Activated T-cell treated with anti-CD3 and anti-CD28 coated beads, Interleukin-2, amount 50 U/mL, for 24 hours (primary cell): Measurements from ENCODE around the gene C6orf47.

Experiments
- DNase-seq: peaks from one replicate; pipeline ENCODE4 v3.0.0-alpha.2; 2020
- H3K27ac Mint-ChIP-seq: 2 replicates; pipeline ENCODE4 v1.8.0; 2020; ENCODE audit warnings: mild to moderate bottlenecking, mixed read lengths
- H3K27me3 Mint-ChIP-seq: 2 replicates; pipeline ENCODE4 v1.8.0; 2020; ENCODE audit warnings: mixed read lengths
- H3K36me3 Mint-ChIP-seq: 2 replicates; pipeline ENCODE4 v1.8.0; 2020; ENCODE audit warnings: low read depth, mixed read lengths
- H3K4me1 Mint-ChIP-seq: 2 replicates; pipeline ENCODE4 v1.8.0; 2020; ENCODE audit warnings: low read depth, mixed read lengths
- H3K4me3 Mint-ChIP-seq: 2 replicates; pipeline ENCODE4 v1.8.0; 2020; ENCODE audit warnings: mild to moderate bottlenecking, moderate library complexity, mixed read lengths
- H3K9me3 Mint-ChIP-seq: 2 replicates; pipeline ENCODE4 v1.8.0; 2020; ENCODE audit warnings: mixed read lengths

The C6orf47 gene

GRCh38 chr6:31622684-31623091, 37.9 kb downstream of the C6orf47 start:
- peaks cover 41% of the 10 kb centered on the region for H3K4me1 Mint-ChIP-seq
- peaks cover 79% of the 10 kb centered on the region for H3K36me3 Mint-ChIP-seq
- peak overlapping the region; percentile 100 for H3K27ac Mint-ChIP-seq
- H3K27me3 Mint-ChIP-seq: no peaks in the 10 kb centered on the region
- H3K9me3 Mint-ChIP-seq: no peaks in the 10 kb centered on the region
- H3K4me3 Mint-ChIP-seq: peak overlapping the region; percentile 90
- no peak for DNase-seq

GRCh38 chr6:31621991-31622390, 38.6 kb downstream of the C6orf47 start:
- DNase-seq: no peak
- peak overlapping the region; percentile 90 for H3K4me3 Mint-ChIP-seq
- H3K36me3 Mint-ChIP-seq: peaks cover 74% of the 10 kb centered on the region
- H3K4me1 Mint-ChIP-seq: peaks cover 42% of the 10 kb centered on the region
- H3K27me3 Mint-ChIP-seq: no peaks in the 10 kb centered on the region
- H3K27ac Mint-ChIP-seq: peak overlapping the region; percentile 100
- H3K9me3 Mint-ChIP-seq: no peaks in the 10 kb centered on the region

- peak overlapping the region; percentile 100 for H3K27ac Mint-ChIP-seq
- DNase-seq: no peak
- H3K4me1 Mint-ChIP-seq: peaks cover 48% of the 10 kb centered on the region
- no peaks in the 10 kb centered on the region for H3K27me3 Mint-ChIP-seq
- H3K36me3 Mint-ChIP-seq: peaks cover 71% of the 10 kb centered on the region
- no peaks in the 10 kb centered on the region for H3K9me3 Mint-ChIP-seq
- peak overlapping the region; percentile 90 for H3K4me3 Mint-ChIP-seq
Observed at GRCh38 chr6:31621320-31621939, 39.1 kb downstream of the C6orf47 start.

- no peaks in the 10 kb centered on the region for H3K27me3 Mint-ChIP-seq
- peak within 1 kb of the TSS; percentile 90 for H3K4me3 Mint-ChIP-seq
- H3K4me1 Mint-ChIP-seq: peaks cover 52% of the 10 kb centered on the region
- no peak for DNase-seq
- H3K36me3 Mint-ChIP-seq: peaks cover 67% of the 10 kb centered on the region
- H3K9me3 Mint-ChIP-seq: no peaks in the 10 kb centered on the region
- H3K27ac Mint-ChIP-seq: peak within 1 kb of the TSS; percentile 100
Observed at GRCh38 chr6:31620586-31621319, 39.8 kb downstream of the C6orf47 start, which contains the start of gene PRRC2A. PRRC2A (plus strand) TSS chr6:31620715; CDS start chr6:31622790, 2,075 bp downstream.

- Mint-ChIP-seq H3K27me3 (no peaks in the 10 kb centered on the region), H3K4me3 (peak overlapping the region; percentile 90), H3K4me1 (peaks cover 55% of the 10 kb centered on the region)
Observed at GRCh38 chr6:31619805-31620585, 40.6 kb downstream of the C6orf47 start.

GRCh38 chr6:31617010-31617409, 43.6 kb downstream of the C6orf47 start:
- peaks cover 30% of the 10 kb centered on the region for H3K36me3 Mint-ChIP-seq
- H3K27me3 Mint-ChIP-seq: no peaks in the 10 kb centered on the region
- H3K9me3 Mint-ChIP-seq: no peaks in the 10 kb centered on the region
- H3K27ac Mint-ChIP-seq: peak overlapping the region; percentile 88
- DNase-seq: no peak
- H3K4me3 Mint-ChIP-seq: peak overlapping the region; percentile 80
- H3K4me1 Mint-ChIP-seq: peaks cover 45% of the 10 kb centered on the region

More at GRCh38 chr6:31619805-31620585, 40.6 kb downstream of the C6orf47 start:
- H3K36me3 Mint-ChIP-seq: peaks cover 60% of the 10 kb centered on the region
- H3K9me3 Mint-ChIP-seq: no peaks in the 10 kb centered on the region
- H3K27ac Mint-ChIP-seq: peak overlapping the region; percentile 100
- DNase-seq: peak; percentile 97

GRCh38 chr6:31615748-31616147, 44.8 kb downstream of the C6orf47 start:
- peak; percentile 62 for DNase-seq
- Mint-ChIP-seq H3K9me3 (no peaks in the 10 kb centered on the region), H3K36me3 (peaks cover 18% of the 10 kb centered on the region), H3K27ac (peak overlapping the region; percentile 88), H3K4me3 (peak overlapping the region; percentile 80), H3K4me1 (peaks cover 40% of the 10 kb centered on the region), H3K27me3 (no peaks in the 10 kb centered on the region)

GRCh38 chr6:31614684-31615578, 45.6 kb downstream of the C6orf47 start, which contains the start of gene AIF1:
AIF1 (plus strand) TSS chr6:31615234; CDS start chr6:31615330, 96 bp downstream.
- H3K4me3 Mint-ChIP-seq: peak within 1 kb of the TSS; percentile 80
- H3K36me3 Mint-ChIP-seq: peaks cover 15% of the 10 kb centered on the region
- no peak for DNase-seq
- H3K27ac Mint-ChIP-seq: peak within 1 kb of the TSS; percentile 88
- peaks cover 40% of the 10 kb centered on the region for H3K4me1 Mint-ChIP-seq
- H3K9me3 Mint-ChIP-seq: no peaks in the 10 kb centered on the region
- H3K27me3 Mint-ChIP-seq: no peaks in the 10 kb centered on the region

GRCh38 chr6:31614075-31614619, 46.4 kb downstream of the C6orf47 start:
- Mint-ChIP-seq H3K4me1 (peaks cover 35% of the 10 kb centered on the region), H3K27ac (no peak overlapping the region), H3K9me3 (no peaks in the 10 kb centered on the region), H3K36me3 (peaks cover 13% of the 10 kb centered on the region), H3K27me3 (no peaks in the 10 kb centered on the region), H3K4me3 (no peak overlapping the region)
- no peak for DNase-seq

- H3K36me3 Mint-ChIP-seq: no peaks in the 10 kb centered on the region
- no peaks in the 10 kb centered on the region for H3K9me3 Mint-ChIP-seq
- DNase-seq: no peak
- H3K4me3 Mint-ChIP-seq: no peak overlapping the region
- H3K4me1 Mint-ChIP-seq: peaks cover 16% of the 10 kb centered on the region
- no peak overlapping the region for H3K27ac Mint-ChIP-seq
- no peaks in the 10 kb centered on the region for H3K27me3 Mint-ChIP-seq
Observed at GRCh38 chr6:31610968-31611367, 49.6 kb downstream of the C6orf47 start.

- Mint-ChIP-seq H3K9me3 (no peaks in the 10 kb centered on the region), H3K27me3 (no peaks in the 10 kb centered on the region), H3K36me3 (no peaks in the 10 kb centered on the region), H3K27ac (no peak overlapping the region), H3K4me3 (no peak overlapping the region), H3K4me1 (peaks cover 4% of the 10 kb centered on the region)
- DNase-seq: no peak
Observed at GRCh38 chr6:31609519-31610406, 50.8 kb downstream of the C6orf47 start.
